ENCODE results near the gene ID1.
A peak's percentile ranks its signal among the peaks of the same experiment; 100 is the strongest.

ID1 gene

GRCh38 chr20:31569163-31570020, 35.7 kb upstream of the ID1 start:
- no peak overlapping the region for H3K4me3 ChIP-seq (ENCODE audit: low read length)
- peak; percentile 46 for DNase-seq (ENCODE audit: low read depth)
- TF ChIP-seq, protein P1, sequence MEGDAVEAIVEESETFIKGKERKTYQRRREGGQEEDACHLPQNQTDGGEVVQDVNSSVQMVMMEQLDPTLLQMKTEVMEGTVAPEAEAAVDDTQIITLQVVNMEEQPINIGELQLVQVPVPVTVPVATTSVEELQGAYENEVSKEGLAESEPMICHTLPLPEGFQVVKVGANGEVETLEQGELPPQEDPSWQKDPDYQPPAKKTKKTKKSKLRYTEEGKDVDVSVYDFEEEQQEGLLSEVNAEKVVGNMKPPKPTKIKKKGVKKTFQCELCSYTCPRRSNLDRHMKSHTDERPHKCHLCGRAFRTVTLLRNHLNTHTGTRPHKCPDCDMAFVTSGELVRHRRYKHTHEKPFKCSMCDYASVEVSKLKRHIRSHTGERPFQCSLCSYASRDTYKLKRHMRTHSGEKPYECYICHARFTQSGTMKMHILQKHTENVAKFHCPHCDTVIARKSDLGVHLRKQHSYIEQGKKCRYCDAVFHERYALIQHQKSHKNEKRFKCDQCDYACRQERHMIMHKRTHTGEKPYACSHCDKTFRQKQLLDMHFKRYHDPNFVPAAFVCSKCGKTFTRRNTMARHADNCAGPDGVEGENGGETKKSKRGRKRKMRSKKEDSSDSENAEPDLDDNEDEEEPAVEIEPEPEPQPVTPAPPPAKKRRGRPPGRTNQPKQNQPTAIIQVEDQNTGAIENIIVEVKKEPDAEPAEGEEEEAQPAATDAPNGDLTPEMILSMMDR (conservative IDR thresholded peaks at IDR 0.05; ENCODE audit: low read length), result peak; percentile 81

GRCh38 chr20:31570021-31570463, 35.0 kb upstream of the ID1 start:
- TF ChIP-seq, protein P1 (conservative IDR thresholded peaks at IDR 0.05; ENCODE audit: low read length), result no peak
- no peak for DNase-seq (ENCODE audit: low read depth)
- H3K4me3 ChIP-seq (ENCODE audit: low read length), result no peak overlapping the region

GRCh38 chr20:31570735-31571617, 34.1 kb upstream of the ID1 start:
- TF ChIP-seq, protein P1 (conservative IDR thresholded peaks at IDR 0.05; ENCODE audit: low read length), result no peak
- peak; percentile 79 for DNase-seq (ENCODE audit: low read depth)
- H3K4me3 ChIP-seq (ENCODE audit: low read length), result no peak overlapping the region

- DNase-seq (ENCODE audit: low read depth), result no peak
- TF ChIP-seq, protein P1 (conservative IDR thresholded peaks at IDR 0.05; ENCODE audit: low read length), result no peak
- peak overlapping the region; percentile 49 for H3K4me3 ChIP-seq (ENCODE audit: low read length)
Measured at GRCh38 chr20:31572042-31572700, 32.9 kb upstream of the ID1 start.

DNA sequence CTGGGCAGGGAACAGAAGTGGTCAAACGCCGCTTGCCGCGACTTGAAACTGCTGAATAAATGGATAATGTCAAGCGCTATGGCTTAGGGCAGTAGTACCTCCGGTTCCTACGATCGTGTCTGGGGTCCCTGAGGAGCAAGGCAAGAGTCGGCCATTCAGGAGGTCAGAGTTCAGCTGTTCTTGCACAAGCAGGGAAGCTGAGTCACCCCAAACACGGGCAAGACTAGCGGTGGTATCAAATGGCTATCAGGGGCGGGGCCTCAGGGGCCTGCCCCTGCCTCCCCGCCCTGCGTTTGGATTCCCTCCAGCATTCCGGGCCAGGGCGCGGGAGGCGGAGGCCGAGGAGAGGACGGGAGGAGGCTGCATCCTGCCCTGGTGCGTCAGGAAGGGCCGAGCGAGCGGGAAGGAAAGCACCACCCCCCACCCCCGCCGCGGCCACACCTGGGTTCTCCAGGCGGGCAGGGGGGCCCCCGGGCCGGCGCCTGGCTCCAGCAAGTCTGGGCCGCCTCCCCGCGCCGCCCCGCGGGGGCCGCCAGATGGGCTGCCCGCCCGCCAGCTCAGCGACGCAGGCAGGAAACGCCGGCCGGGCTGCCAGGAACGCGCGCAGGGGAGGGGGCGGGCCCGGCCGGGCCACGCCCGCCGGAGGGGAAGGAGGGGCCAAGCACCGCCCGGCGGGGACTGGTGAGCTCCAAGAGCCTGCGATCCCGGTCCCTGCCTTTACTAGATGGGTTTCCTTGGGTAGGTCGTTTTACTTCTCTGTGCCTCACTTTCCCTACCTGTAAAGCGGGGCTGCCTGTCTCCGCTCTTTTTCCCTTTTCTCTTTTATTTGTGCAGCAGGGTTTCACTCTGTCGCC, 32.2 kb upstream of the ID1 start:
- peak; percentile 97 for DNase-seq (ENCODE audit: low read depth)
- TF ChIP-seq, protein P1 (conservative IDR thresholded peaks at IDR 0.05; ENCODE audit: low read length), result no peak

More for the DNA sequence above, 32.2 kb upstream of the ID1 start:
- H3K4me3 ChIP-seq (ENCODE audit: low read length), result peak overlapping the region; percentile 69
